ENCODE data around the gene TFF3.

Gene TFF3

DNA sequence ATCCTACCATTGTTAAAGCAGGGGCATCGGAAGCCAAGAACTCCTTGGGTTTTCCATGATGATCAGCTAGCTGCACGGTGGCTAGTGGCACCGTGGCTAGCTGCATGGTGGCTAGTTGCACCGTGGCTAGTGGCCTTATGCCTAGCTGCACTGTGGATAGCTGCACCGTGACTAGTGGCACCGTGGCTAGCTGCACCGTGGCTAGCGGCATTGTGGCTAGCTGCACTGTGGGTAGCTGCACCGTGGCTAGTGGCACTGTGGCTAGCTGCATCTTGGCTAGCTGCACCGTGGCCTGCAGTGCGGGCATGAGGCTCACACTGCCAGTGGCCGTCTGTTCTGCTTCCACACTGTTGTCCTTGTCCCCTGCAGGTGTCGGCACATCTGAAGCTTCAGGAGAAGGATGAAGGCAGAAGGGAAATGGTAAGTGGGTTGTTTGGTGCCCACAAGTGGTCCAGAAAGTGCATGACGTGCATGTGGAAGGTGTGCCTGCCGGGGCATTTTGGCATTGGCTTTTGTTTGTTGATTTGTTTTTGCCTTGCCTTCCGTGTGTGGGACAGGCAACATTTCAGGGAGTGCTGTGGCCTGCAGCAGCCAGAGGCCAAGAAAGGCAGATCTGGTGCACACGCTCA, 38.6 kb downstream of the TFF3 start:
- no peak for DNase-seq
- TF ChIP-seq POLR2A (IDR thresholded peaks at IDR 0.05; ENCODE audit: low read length) = no peak
- no peak for TF ChIP-seq GATA1 (IDR thresholded peaks at IDR 0.05; ENCODE audit: low read depth, low read length)

DNA sequence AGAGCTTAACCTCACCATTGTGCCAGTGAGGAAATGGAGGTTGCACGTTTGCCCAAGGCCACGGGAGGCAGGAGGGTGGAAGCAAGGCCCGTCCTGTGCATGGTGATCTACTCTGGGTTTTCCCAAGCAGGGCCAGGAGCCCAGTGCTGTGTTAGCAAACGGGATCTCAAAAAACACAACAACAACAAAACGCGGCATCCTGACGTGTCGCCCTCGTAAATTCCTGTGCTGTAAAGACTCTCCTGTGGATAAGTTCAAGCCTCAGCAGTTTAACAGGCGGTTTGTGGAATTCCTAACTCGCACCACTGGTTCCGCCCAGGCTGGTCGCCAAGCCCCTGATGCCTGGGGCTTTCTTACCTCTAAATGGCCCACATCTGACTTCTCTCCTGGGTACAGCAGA, 39.1 kb downstream of the TFF3 start:
- TF ChIP-seq GATA1 (IDR thresholded peaks at IDR 0.05; ENCODE audit: low read depth, low read length) (no peak), POLR2A (IDR thresholded peaks at IDR 0.05; ENCODE audit: low read length) (no peak)
- no peak for DNase-seq

DNA sequence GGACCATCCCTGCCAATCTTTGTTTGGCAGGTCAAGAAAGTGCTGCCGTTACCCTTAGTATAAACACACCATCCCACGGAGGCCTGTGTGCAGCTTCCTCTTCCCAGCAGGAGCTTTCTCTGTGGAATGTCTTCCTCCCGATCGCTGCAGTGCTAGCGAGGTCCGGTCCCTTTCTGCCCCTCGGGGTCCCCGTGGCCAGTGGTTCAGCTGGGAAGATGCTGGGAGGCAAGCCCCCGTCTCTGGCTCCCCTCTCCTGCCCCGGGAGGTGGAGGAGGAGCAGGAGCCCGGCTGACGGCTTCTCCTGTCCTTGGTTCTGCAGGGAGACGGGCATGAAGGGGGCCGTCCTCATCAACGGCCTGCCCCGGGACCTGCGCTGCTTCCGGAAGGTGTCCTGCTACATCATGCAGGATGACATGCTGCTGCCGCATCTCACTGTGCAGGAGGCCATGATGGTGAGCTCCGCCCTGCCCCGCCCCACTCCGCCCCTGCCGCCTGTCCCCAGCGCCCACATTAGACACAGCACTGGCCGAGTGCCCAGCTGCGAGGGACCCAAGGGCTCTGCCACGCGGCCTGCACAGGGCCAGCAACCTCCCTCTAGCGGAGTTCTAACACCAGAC, 42.1 kb downstream of the TFF3 start:
- TF ChIP-seq GATA1 (IDR thresholded peaks at IDR 0.05; ENCODE audit: low read depth, low read length) (no peak), POLR2A (IDR thresholded peaks at IDR 0.05; ENCODE audit: low read length) (no peak)
- no peak for DNase-seq

DNA sequence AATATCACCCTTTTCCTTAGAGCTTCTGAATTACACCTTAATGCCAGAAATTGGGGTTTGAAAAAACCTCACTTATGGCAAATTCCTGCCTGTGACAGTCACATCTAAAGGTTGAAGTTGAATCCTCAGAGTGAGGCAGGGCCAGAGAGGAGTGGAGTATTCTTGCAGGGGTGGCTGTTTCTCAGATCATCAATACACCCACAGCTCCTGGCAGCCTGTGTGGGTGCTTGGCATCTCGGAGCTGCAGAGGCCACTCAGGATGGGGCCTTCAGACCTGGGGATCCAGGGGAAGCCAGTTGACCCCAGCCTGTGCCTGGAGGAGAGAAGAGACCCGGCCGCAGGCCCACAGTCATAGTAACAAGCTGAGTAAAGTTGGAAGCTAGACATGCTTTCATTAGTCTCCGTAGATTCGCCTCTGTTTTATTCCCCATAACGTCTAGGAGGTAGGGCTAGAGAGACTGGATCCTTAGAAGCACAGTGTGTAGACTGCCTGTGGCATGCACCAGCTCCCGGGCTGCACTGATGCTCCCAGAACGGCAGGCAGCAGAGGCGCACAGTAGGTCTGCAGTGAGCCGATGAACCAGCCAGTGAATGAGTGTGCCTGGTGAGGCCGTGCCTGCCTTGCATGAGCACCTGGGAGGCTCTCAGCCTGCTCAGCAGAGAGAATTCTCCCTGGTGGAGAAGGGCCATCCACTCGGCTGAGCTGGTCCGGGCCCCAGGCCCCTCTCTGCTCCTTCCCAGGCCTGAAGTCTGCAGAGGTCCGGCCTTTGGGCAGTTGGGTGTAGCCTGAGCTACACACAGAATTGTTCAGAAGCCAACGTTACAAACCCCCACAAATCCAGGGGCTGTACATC, 42.9 kb downstream of the TFF3 start:
- no peak for DNase-seq
- TF ChIP-seq POLR2A (IDR thresholded peaks at IDR 0.05; ENCODE audit: low read length) (no peak), GATA1 (IDR thresholded peaks at IDR 0.05; ENCODE audit: low read depth, low read length) (no peak)

DNA sequence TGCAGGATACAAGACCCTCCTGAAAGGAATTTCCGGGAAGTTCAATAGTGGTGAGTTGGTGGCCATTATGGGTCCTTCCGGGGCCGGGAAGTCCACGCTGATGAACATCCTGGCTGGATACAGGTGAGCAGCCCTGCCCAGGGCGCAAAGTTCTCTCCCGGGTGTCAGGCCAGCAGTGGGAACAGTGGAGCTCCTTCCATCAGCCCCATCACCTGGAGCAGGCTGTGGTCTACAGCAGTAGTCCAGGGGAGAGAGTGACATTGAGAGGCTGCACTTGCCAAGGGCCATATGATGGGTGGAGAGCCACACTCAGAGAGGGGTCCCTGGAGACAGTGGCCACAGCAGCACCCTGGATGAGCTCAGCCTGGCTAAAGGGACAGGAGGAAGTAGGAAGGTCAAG, 44.1 kb downstream of the TFF3 start:
- TF ChIP-seq POLR2A (IDR thresholded peaks at IDR 0.05; ENCODE audit: low read length) = no peak
- TF ChIP-seq GATA1 (IDR thresholded peaks at IDR 0.05; ENCODE audit: low read depth, low read length) = no peak
- DNase-seq = no peak

DNA sequence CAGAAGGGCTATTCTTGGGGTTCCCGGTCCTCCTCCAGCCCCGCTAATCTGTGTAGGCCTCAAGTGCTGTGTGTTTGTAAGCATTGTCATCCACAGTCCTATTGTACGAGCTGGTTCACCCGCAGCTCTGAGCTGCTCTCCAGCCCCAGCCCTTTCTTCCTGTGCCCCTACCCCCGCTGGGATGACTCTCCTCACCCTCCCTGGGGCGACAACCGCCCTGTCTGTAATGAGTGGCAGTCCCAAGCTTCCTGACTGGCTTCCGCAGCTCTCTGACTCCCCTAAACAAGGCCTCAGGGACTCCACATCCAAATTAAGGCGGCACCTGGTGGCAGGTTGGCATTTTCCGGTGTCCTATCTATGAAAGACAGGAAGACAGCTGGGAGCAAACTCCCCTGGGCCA, 45.8 kb downstream of the TFF3 start:
- no peak for TF ChIP-seq GATA1 (IDR thresholded peaks at IDR 0.05; ENCODE audit: low read depth, low read length)
- no peak for TF ChIP-seq POLR2A (IDR thresholded peaks at IDR 0.05; ENCODE audit: low read length)
- DNase-seq = no peak

DNA sequence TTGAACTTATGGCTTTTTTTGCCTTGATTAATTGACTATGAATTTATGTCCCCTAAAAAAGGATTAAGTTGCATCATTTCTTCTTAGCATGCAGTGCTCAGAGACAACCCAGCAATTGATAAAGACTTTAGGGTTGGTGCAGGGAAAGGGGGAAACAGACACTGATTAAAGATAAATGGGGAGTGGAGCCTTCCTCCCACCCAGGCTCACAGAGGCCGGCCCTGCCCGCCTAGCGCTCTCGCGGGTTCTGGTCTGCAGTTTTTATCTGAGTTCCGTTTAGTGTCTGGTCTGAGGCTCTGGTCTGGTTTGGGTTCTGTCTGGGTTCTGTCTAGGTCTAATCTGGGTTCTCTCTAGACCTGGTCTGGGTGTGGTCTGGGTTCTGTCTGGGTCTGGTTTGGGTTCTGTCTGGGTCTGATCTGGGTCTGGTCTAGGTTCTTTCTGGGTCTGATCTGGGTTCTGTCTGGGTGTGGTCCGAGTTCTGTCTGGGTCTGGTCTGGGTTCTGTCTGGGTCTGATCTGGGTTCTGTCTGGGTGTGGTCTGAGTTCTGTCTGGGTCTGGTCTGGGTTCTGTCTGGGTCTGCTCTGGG, 48.1 kb downstream of the TFF3 start:
- peak in 1 of 2 experiments; percentile 11 for DNase-seq
- no peak for TF ChIP-seq POLR2A (IDR thresholded peaks at IDR 0.05; ENCODE audit: low read length)
- TF ChIP-seq GATA1 (IDR thresholded peaks at IDR 0.05; ENCODE audit: low read depth, low read length) = no peak

DNA sequence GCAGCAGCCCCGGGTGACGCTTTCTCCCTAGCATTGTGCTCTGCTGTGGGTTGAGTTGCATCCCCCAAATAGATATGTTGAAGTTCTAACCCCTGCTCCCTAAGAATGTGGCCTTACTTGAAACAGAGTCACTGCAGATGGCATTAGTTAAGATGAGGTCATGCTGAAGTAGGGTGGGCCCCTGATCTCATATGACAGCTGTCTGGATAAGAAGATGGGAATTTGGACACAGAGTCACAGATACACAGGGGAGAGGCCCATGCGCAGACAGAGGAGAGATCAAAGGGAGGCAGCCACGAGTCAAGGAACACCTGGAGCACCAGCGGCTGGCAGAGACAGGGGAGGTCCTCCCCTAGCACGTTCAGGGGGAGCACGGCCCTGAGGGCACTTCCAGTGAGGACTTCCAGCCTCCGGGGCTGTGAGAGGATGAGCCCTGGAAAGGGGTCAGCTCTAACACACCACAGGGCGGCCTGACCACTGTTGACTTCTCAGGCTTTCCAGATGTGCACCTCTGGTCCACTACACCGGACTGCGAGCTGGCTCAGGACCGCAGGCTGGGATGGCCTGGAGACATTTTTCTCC, 49.9 kb downstream of the TFF3 start:
- DNase-seq = peak; percentile 16 to 20
- TF ChIP-seq POLR2A (IDR thresholded peaks at IDR 0.05; ENCODE audit: low read length) (no peak), GATA1 (IDR thresholded peaks at IDR 0.05; ENCODE audit: low read depth, low read length) (no peak)

DNA sequence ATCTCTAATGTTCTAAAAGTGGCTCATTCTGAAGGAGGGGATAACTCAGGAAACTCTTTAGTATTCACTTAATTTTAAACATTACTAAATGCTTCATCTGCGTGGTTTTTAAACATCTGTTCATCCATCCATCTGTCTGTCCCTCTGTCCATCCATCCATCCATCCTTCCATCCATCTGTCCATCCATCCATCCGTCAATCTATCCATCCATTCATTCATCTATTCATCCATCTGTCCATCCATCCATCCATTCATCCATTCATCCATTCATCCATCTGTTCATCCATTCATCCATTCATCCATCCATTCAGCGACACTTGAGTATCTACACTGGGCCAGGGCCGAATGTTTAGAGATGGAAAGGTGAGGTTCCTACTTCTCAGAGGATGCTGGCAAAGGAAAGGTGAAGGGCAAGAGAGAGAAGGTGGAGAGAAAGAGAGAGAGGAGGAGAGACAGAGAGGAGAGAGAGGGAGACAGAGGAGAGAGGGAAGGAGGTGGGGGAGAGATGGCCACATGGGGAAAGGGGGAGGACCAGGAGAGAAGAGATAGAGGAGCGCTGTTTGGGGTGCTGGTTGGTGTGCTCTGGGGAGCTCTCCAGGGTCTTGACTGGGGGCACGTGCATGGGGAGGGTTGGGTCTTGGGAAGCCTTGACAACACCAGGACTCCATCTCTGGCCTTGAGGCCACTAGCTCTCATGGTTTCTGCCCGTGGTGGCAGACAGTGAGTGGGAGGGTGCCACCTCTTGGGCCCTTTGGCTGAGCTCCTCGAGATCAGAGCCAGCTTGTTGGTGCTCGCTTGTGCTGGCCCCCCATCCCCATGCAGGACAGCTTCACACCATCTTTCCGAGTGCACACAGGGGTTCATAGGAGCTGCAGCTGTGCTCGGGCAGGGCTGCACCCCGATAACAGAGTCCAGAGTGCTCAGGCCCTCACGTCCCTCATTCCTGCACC, 50.7 kb downstream of the TFF3 start:
- TF ChIP-seq GATA1 (IDR thresholded peaks at IDR 0.05; ENCODE audit: low read depth, low read length) (no peak), POLR2A (IDR thresholded peaks at IDR 0.05; ENCODE audit: low read length) (no peak)
- no peak for DNase-seq

DNA sequence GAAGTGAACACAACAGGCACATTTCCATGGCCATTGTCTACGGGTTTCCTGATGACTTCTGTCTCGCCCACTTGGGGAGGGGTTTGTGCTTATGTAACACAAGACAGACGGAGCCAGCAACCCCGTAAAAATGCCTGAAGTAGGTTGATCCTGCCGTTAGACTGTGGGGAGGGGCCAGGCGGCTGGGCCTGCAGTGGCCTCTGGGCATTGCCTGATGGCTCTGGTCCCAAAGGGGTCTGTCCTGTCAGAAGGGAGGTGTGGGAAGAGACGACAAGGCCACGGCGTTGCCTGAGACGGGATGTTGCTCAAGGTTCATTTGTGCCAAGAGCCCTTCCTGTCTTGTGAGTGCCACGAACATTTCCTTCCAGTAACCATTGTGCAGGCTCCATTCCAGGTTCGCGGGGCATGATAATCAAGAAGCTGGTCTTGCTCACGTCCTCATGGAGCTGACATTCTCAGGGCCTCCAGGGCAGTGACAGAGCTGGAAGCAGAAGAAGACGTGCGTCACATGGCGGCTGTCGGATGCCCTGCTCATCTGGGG, 51.5 kb downstream of the TFF3 start:
- DNase-seq = no peak
- TF ChIP-seq GATA1 (IDR thresholded peaks at IDR 0.05; ENCODE audit: low read depth, low read length) = no peak
- no peak for TF ChIP-seq POLR2A (IDR thresholded peaks at IDR 0.05; ENCODE audit: low read length)

DNA sequence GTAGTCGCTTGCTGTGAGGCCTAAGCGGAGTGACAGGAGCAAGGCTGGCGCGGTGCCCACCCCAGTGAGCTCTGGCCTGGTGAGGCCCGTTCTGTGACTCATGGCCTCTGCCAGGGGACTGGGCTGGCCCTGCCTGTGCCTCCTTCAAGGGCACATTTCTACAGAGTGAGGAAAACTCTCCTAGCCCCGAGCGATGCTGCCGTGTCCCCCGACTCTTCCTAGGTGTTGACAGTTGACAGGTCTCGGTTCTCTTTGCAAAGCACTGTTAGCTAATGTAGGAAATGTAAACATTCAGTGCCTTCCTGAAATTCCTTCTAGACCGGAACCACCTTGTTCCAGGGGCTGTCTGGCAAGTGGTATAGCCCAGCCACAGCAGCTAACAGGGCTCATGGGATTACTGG, 52.4 kb downstream of the TFF3 start:
- TF ChIP-seq POLR2A (IDR thresholded peaks at IDR 0.05; ENCODE audit: low read length) (no peak), GATA1 (IDR thresholded peaks at IDR 0.05; ENCODE audit: low read depth, low read length) (no peak)
- DNase-seq = no peak

DNA sequence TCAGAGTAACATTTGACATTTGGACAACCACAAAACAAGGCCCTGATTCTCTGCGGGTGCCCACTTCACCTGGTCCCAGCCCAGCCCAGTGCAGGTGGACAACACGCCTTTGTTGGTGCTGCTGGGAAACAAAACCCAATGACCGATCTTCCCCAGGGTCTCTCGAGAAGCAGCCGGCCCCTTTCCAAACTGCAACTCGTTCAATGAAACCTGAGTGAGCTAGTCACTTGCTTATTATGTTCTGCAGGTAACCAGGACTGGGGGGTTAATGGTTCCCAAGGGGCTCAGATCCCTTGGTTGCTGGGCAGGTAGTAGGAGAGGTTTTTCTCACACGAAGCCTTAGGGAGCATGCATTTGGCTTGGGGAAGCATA, 53.4 kb downstream of the TFF3 start:
- TF ChIP-seq POLR2A (IDR thresholded peaks at IDR 0.05; ENCODE audit: low read length) (no peak), GATA1 (IDR thresholded peaks at IDR 0.05; ENCODE audit: low read depth, low read length) (no peak)
- no peak for DNase-seq

Measured in erythroblast (primary cell).